Osteocyte (in vitro differentiated cells): Measurements from ENCODE around the gene MANBA. TPM values are rescaled to one million over a fixed set of nuclear protein-coding genes. Genes with fewer than 3 reads are reported as not detected.
A peak's percentile ranks its signal among the peaks of the same experiment; 100 is the strongest.

Experiments used
- DNase-seq: peaks from one replicate; pipeline ENCODE4 v3.0.0; 2021; ENCODE audit warnings: mixed read lengths; ENCODE audit not compliant: unreplicated experiment; ENCODE audit errors: extremely low spot score
- H3K27ac Mint-ChIP-seq: one replicate; pipeline ENCODE4 v1.8.0; 2021; ENCODE audit warnings: mild to moderate bottlenecking, mixed read lengths; ENCODE audit not compliant: unreplicated experiment
- H3K27me3 Mint-ChIP-seq: one replicate; pipeline ENCODE4 v1.8.0; 2021; ENCODE audit warnings: mixed read lengths; ENCODE audit not compliant: unreplicated experiment
- H3K36me3 Mint-ChIP-seq: one replicate; pipeline ENCODE4 v1.8.0; 2021; ENCODE audit warnings: mixed read lengths; ENCODE audit not compliant: unreplicated experiment
- H3K4me1 Mint-ChIP-seq: one replicate; pipeline ENCODE4 v1.8.0; 2021; ENCODE audit warnings: mixed read lengths; ENCODE audit not compliant: unreplicated experiment
- H3K4me3 Mint-ChIP-seq: one replicate; pipeline ENCODE4 v1.8.0; 2021; ENCODE audit warnings: mild to moderate bottlenecking, moderate library complexity, mixed read lengths; ENCODE audit not compliant: unreplicated experiment
- H3K9me3 Mint-ChIP-seq: one replicate; pipeline ENCODE4 v1.8.0; 2021; ENCODE audit warnings: mixed read lengths; ENCODE audit not compliant: unreplicated experiment
- CTCF ChIP-seq: fragments of 200-600 bp; sonication (generic); IDR thresholded peaks from 2 replicates; pipeline ENCODE4 v1.5.0; 2021; ENCODE audit warnings: antibody characterized with exemption, mild to moderate bottlenecking, moderate library complexity
- total RNA-seq: library from RNA; stranded (reverse); gene quantifications from 2 replicates; pipeline ENCODE4 v1.2.1, GENCODE V29; 2021

The MANBA gene
- total RNA-seq, 1 donor from 2014 or later: 26.1 TPM

GRCh38 chr4:102787944-102788343 is 27.2 kb upstream of the MANBA start:
- Mint-ChIP-seq H3K27me3 (no peaks in the 10 kb centered on the region), H3K9me3 (peaks cover 10% of the 10 kb centered on the region), H3K36me3 (peaks cover 21% of the 10 kb centered on the region), H3K4me3 (no peak overlapping the region), H3K27ac (no peak overlapping the region), H3K4me1 (peaks cover 8% of the 10 kb centered on the region)
- TF ChIP-seq CTCF: no peak
- DNase-seq: no peak

GRCh38 chr4:102787096-102787881 is 26.5 kb upstream of the MANBA start:
- no peak for DNase-seq
- Mint-ChIP-seq H3K27me3 (no peaks in the 10 kb centered on the region), H3K9me3 (peaks cover 10% of the 10 kb centered on the region), H3K36me3 (peaks cover 15% of the 10 kb centered on the region), H3K4me3 (no peak overlapping the region), H3K4me1 (peaks cover 8% of the 10 kb centered on the region), H3K27ac (peak overlapping the region; percentile 47)
- TF ChIP-seq CTCF: no peak

- peaks cover 5% of the 10 kb centered on the region for H3K36me3 Mint-ChIP-seq
Observed at GRCh38 chr4:102786279-102786678, 25.5 kb upstream of the MANBA start.

GRCh38 chr4:102783006-102783405 is 22.2 kb upstream of the MANBA start:
- TF ChIP-seq CTCF: no peak
- H3K27ac Mint-ChIP-seq: no peak overlapping the region
- no peak overlapping the region for H3K4me3 Mint-ChIP-seq
- H3K9me3 Mint-ChIP-seq: peaks cover 4% of the 10 kb centered on the region
- no peak for DNase-seq
- H3K36me3 Mint-ChIP-seq: no peaks in the 10 kb centered on the region
- no peaks in the 10 kb centered on the region for H3K27me3 Mint-ChIP-seq
- H3K4me1 Mint-ChIP-seq: no peaks in the 10 kb centered on the region

More at GRCh38 chr4:102786279-102786678, 25.5 kb upstream of the MANBA start:
- DNase-seq: no peak
- TF ChIP-seq CTCF: no peak
- Mint-ChIP-seq H3K4me3 (no peak overlapping the region), H3K27me3 (no peaks in the 10 kb centered on the region), H3K4me1 (peaks cover 8% of the 10 kb centered on the region), H3K27ac (no peak overlapping the region), H3K9me3 (peaks cover 10% of the 10 kb centered on the region)

GRCh38 chr4:102781570-102781969 is 20.8 kb upstream of the MANBA start:
- no peak for DNase-seq
- TF ChIP-seq CTCF: no peak
- Mint-ChIP-seq H3K9me3 (no peaks in the 10 kb centered on the region), H3K4me1 (no peaks in the 10 kb centered on the region), H3K36me3 (no peaks in the 10 kb centered on the region), H3K4me3 (no peak overlapping the region), H3K27me3 (peaks cover 4% of the 10 kb centered on the region), H3K27ac (no peak overlapping the region)
